TTC549 (cell line): ENCODE measurements around the gene MYDGF.
"Not testable (repeated sequence)": the region's sequence is repeated elsewhere in the genome, so short reads cannot be mapped to it uniquely, and the experiment has no call there.

ENCODE experiments used
- FAIRE-seq: peaks from 2 replicates; lab custom pipeline; 2012; peaks lifted over from hg19 to GRCh38; lab: Jason Lieb, UNC

Gene MYDGF

DNA sequence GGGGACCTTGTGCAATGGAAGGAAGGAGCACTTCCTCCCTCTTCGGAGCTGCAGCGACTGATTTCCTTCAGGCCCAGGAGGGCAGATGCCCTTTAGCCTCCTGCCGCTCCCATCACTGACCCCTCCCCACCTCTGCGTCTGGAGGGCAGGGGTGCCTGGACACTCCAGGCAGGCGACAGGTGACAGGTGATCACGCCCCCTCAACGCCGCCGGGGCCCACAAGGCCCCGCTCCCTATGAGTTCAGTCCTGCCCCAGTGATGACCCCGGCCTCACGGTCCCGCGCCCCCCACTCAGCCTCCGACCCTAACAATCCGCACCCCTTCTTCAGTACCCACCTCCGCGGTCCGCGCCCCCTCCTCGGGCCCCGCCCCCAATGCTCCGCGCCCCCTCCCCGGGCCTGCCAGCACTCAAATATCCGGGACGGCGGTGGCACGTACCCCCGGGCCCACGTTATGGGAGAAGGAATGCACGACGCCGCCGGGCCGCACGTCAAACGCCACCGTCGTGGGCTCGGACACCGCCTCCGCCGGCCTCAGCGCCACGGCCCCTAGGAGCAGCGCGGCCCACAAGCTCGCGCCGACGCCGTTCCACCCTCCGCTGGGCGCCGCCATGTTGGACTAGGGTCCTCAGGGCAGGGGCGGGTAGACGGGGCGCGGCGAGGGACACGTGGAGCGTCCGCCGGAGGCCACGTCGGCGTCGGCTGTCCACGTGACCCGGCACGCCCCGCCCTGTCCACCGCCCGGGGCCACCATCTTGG is at the start of gene MYDGF:
Gene MYDGF, minus strand, starts transcription at position 620 of the 758 bp plus-strand sequence. Its CDS starts 8 bp downstream, at position 612.
- no peak for FAIRE-seq

DNA sequence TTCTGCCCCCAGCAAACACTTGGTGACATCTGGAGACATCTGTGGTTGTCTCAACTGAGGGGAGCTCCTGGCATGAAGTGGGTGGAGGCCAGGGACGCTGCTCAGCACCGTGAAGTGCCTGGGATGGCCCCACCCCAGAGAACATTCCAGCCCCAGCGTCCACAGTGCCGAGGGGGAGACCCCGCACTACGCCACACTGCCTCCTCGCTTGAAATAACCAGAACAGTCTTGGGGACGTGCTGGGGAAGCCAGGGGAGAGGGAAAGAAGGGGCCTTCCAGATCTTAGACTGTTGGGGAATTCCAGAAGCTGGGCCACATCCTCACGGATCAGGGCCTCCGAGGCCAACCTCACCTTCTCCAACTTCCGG is 49.3 kb upstream of the MYDGF start:
- no peak for FAIRE-seq

- FAIRE-seq: no peak
Observed at GRCh38 chr19:4717966-4718701, 48.0 kb upstream of the MYDGF start.

- no peak for FAIRE-seq
Observed at GRCh38 chr19:4717191-4717965, 47.2 kb upstream of the MYDGF start.

DNA sequence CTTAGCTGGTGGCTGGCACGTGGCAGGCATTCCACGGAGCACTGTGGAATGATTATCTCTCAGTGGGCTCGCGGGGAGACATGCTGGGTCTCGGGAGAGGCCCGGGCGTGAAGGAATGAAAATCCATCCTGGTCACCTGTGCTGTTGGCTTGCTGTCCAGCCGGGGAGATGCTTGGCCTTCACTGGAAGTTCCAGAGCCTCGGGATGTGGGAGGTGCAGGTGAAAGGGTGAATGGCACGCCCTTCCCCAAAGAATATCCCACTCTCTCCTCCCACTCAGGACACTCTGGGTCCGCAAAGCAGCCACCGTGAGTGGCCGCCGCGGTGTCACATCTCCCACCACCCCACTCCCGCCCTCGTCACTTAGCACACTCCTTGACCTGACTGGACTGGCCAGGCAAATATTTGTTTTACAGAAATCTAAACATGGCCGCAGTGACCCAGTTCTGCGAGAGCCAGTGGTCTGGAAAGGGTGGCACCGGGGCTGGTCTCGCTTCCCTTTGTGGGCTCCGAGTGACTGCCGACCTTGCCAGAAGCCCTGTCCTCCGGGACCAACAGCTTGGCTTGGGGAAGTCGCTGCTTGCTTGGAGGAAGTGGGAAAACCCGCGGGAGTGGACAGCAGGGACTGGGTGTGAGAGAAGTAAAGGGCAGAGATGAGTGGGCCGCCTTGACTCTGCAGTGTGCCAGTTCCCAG is 45.5 kb upstream of the MYDGF start:
- no peak for FAIRE-seq

DNA sequence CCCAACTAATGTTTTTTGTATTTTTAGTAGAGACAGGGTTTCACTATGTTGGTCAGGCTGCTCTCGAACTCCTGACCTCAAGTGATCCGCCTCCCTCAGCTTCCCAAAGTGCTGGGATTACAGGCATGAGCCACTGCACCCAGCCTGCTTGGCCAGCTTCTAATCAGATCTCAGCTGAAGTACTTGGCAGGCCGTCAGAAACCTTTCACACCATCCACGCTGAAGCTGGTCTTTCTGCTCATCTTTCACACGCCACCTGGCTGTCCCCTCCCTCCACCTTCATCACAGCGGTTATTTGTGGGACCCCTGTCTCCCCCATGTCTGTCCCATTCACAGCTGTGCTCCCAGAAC is 45.0 kb upstream of the MYDGF start:
- not testable (repeated sequence) for FAIRE-seq

GRCh38 chr19:4714016-4714415 is 43.9 kb upstream of the MYDGF start:
- no peak for FAIRE-seq

- FAIRE-seq: no peak
Observed at GRCh38 chr19:4713384-4713951, 43.3 kb upstream of the MYDGF start.

- FAIRE-seq: no peak
Observed at GRCh38 chr19:4712771-4713170, 42.6 kb upstream of the MYDGF start.

- no peak for FAIRE-seq
Observed at GRCh38 chr19:4711211-4711610, 41.1 kb upstream of the MYDGF start.

GRCh38 chr19:4710281-4710600 is 40.1 kb upstream of the MYDGF start:
- no peak for FAIRE-seq

DNA sequence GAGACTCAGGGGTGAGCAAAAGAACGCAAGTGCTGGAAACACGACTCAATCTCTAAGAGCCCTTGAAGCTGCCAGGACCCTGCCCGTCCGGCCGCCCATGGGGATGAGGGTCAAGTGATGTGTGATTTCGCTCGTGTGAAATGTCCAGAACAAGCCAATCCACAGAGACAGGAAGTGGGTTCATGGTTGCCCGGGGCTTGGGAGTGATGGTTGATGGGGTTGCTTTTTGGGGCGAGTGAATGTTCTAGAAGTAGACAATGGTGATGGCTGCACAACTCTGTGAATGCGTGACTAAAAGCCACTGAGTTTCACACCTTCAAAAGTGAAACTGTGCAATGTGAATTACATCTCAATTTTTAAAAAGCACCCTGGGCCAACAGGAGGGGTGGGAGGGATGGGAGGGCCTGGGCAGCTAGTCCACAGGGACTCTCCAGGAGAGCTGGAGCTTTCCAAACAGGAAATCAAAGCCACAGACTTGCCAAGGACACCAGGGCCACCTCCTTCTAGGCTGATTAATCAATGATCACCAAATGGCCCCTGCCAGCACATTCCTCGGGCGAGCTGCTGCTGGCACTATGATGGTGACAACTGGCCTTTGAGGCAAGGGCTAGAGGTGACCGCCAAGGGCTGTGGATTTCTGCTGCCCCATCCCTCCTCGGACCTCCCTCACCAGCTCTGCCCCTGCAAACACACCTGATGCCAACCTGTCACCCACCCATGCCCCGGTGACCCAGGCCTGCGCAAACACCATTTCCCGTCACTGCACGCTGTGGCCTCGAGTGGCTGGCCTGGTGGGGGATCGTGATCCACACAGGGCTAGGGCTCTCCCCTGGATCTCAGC is 39.5 kb upstream of the MYDGF start:
- no peak for FAIRE-seq

DNA sequence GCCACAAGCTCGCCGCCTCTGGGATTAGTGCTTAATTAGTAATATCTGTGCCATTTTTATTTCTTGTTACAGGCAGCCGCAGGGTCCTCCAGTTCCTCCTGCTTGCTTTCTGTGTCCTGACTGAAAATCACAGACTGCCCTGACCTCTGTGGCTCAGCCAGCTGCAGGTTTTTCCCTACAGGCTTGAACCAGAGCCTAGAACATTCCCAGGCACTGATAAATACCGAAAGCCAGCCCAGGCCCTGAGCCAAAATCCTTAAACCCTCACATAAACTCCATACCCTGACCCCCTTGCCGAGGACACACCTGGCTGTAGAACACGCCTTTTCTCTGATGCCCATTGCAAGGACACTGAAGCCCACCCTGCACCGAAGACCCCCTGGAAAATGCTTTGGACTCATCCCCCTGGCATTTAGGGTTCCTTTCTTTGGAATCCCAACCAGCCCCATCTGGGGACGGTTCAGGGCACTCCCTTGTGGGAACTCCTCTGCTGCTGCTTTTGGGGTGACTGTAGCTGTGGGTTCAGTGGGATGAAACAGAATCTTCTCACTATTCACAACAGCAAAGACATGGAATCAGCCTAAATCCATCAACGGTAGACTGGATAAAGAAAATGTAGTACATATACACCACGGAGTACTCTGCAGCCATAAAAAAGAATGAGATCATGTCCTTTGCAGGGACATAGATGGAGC is 38.0 kb upstream of the MYDGF start:
- FAIRE-seq: no peak

- FAIRE-seq: no peak
Observed at GRCh38 chr19:4707322-4707721, 37.2 kb upstream of the MYDGF start.

DNA sequence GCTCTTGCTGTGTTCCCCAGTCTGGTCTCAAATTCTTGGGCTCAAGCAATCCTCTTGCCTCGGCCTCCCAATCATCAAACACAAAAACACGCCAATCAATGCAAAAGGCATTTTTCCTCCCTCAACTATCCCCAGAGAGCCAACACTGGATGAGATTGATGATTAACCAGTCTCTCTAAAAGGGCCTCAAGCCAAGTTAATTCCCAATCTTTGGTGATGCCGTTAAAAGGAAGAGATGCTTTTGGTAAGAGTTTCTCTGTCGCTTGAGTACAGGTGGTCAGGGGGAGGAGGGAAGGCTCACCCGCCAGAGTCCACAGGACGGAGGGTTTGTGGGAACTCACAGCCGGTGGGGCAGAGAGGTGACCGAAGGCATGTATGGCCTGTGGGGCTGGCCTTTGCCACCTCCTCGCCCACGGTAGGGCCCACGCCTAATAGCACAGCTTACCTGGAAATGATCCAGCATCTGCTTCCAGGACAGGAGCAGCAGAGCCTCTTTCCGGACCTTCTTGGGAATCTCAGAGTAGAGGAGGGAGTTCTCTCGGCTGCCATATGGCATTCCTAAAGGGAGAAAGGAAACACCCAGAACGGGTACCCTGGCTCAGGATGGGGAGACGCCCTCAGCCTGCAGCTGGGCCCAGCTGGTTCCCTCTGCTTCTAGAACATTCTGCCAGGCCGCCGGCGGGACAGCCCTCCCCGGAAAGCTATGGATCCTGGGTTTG is 35.4 kb upstream of the MYDGF start:
- no peak for FAIRE-seq

DNA sequence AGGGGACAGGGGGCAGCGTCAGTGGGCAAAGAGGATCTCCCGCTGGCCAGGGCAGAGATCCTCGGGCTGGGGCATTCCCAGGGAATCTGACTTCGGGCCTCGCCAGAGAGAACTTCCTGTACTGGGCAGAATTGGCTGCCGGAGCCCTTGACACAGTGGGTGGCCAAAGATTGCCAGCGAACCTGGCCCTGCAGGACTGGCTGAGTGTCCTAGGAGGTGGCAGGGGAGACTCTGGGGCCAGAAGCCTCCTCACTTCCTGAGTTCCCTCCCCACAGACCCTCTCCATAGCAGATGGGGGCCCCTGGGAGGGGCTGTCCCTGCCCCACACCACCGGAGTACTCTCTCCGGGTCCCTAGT is 34.2 kb upstream of the MYDGF start:
- FAIRE-seq: no peak

GRCh38 chr19:4703671-4704316 is 33.7 kb upstream of the MYDGF start:
- no peak for FAIRE-seq

GRCh38 chr19:4702764-4703163 is 32.6 kb upstream of the MYDGF start:
- no peak for FAIRE-seq

GRCh38 chr19:4701557-4701956 is 31.4 kb upstream of the MYDGF start:
- no peak for FAIRE-seq

- no peak for FAIRE-seq
Observed at GRCh38 chr19:4700693-4700970, 30.5 kb upstream of the MYDGF start.
